ENCODE data around the gene KCNAB1. TPM values are rescaled to one million over a fixed set of nuclear protein-coding genes. Genes with fewer than 3 reads are reported as not detected.

The KCNAB1 gene
- total and polyA plus RNA-seq, 4 donors: 0.16 to 2.4 (median 0.72) TPM

- WGBS, 2 donors: 86 to 92% methylated on average over 7 of the region's 7 CpGs
- Histone ChIP-seq H3K9ac (ENCODE audit: insufficient read depth in 1 of 2, low read length in 2 of 2) (no peak overlapping the region), H3K36me3 (ENCODE audit: control insufficient read depth in 4 of 4, insufficient read depth in 4 of 4, low read length in 4 of 4) (no peaks in the 10 kb centered on the region), H3K4me3 (no peak overlapping the region), H3K4me1 (ENCODE audit: control insufficient read depth in 5 of 5, insufficient read depth in 5 of 5, low read length in 5 of 5) (no peaks in the 10 kb centered on the region), H3K27ac (ENCODE audit: low read depth in 1 of 2, low read length in 1 of 2) (no peak overlapping the region), H3K27me3 (ENCODE audit: control insufficient read depth in 3 of 3, insufficient read depth in 3 of 3, low read length in 2 of 3) (no peaks in the 10 kb centered on the region), H3K9me3 (ENCODE audit: control insufficient read depth in 4 of 4, insufficient read depth in 3 of 4, low read length in 3 of 4) (no peaks in the 10 kb centered on the region)
- no peak for DNase-seq
- ATAC-seq (ENCODE audit: insufficient read depth, low FRiP score): no peak
- TF ChIP-seq CTCF (IDR thresholded peaks at IDR 0.05; ENCODE audit: control extremely low read depth, extremely low read depth): no peak
Measured at GRCh38 chr3:156459434-156459833, 339.1 kb downstream of the KCNAB1 start.

- WGBS, 2 donors: 17 to 34% methylated on average over 2 of the region's 2 CpGs
- ATAC-seq (ENCODE audit: insufficient read depth, low FRiP score) (no peak), DNase-seq (no peak)
- no peak overlapping the region for H3K4me3 ChIP-seq
- no peaks in the 10 kb centered on the region for H3K27me3 ChIP-seq (ENCODE audit: control insufficient read depth in 3 of 3, insufficient read depth in 3 of 3, low read length in 2 of 3)
- H3K36me3 ChIP-seq (ENCODE audit: control insufficient read depth in 4 of 4, insufficient read depth in 4 of 4, low read length in 4 of 4): no peaks in the 10 kb centered on the region
- H3K27ac ChIP-seq (ENCODE audit: low read depth in 1 of 2, low read length in 1 of 2): no peak overlapping the region
- no peaks in the 10 kb centered on the region for H3K9me3 ChIP-seq (ENCODE audit: control insufficient read depth in 4 of 4, insufficient read depth in 3 of 4, low read length in 3 of 4)
- no peak overlapping the region for H3K9ac ChIP-seq (ENCODE audit: insufficient read depth in 1 of 2, low read length in 2 of 2)
- no peaks in the 10 kb centered on the region for H3K4me1 ChIP-seq (ENCODE audit: control insufficient read depth in 5 of 5, insufficient read depth in 5 of 5, low read length in 5 of 5)
- TF ChIP-seq CTCF (IDR thresholded peaks at IDR 0.05; ENCODE audit: control extremely low read depth, extremely low read depth): no peak
Measured at GRCh38 chr3:156460206-156460611, 339.8 kb downstream of the KCNAB1 start.

- TF ChIP-seq CTCF (IDR thresholded peaks at IDR 0.05; ENCODE audit: control extremely low read depth, extremely low read depth): no peak
- Histone ChIP-seq H3K4me3 (no peak overlapping the region), H3K27me3 (ENCODE audit: control insufficient read depth in 3 of 3, insufficient read depth in 3 of 3, low read length in 2 of 3) (no peaks in the 10 kb centered on the region), H3K9ac (ENCODE audit: insufficient read depth in 1 of 2, low read length in 2 of 2) (no peak overlapping the region), H3K36me3 (ENCODE audit: control insufficient read depth in 4 of 4, insufficient read depth in 4 of 4, low read length in 4 of 4) (no peaks in the 10 kb centered on the region), H3K9me3 (ENCODE audit: control insufficient read depth in 4 of 4, insufficient read depth in 3 of 4, low read length in 3 of 4) (no peaks in the 10 kb centered on the region), H3K27ac (ENCODE audit: low read depth in 1 of 2, low read length in 1 of 2) (no peak overlapping the region), H3K4me1 (ENCODE audit: control insufficient read depth in 5 of 5, insufficient read depth in 5 of 5, low read length in 5 of 5) (no peaks in the 10 kb centered on the region)
- 90 to 96% methylated on average over 1 of the region's 1 CpG for WGBS, 2 donors
- no peak for ATAC-seq (ENCODE audit: insufficient read depth, low FRiP score)
- DNase-seq: no peak
Measured at GRCh38 chr3:156461889-156462288, 341.5 kb downstream of the KCNAB1 start.

- 71 to 80% methylated on average over 5 of the region's 5 CpGs for WGBS, 2 donors
- Histone ChIP-seq H3K27ac (ENCODE audit: low read depth in 1 of 2, low read length in 1 of 2) (no peak overlapping the region), H3K9me3 (ENCODE audit: control insufficient read depth in 4 of 4, insufficient read depth in 3 of 4, low read length in 3 of 4) (no peaks in the 10 kb centered on the region)
Measured at GRCh38 chr3:156463123-156463522, 342.7 kb downstream of the KCNAB1 start.

More at GRCh38 chr3:156463123-156463522, 342.7 kb downstream of the KCNAB1 start:
- Histone ChIP-seq H3K36me3 (ENCODE audit: control insufficient read depth in 4 of 4, insufficient read depth in 4 of 4, low read length in 4 of 4) (no peaks in the 10 kb centered on the region), H3K4me1 (ENCODE audit: control insufficient read depth in 5 of 5, insufficient read depth in 5 of 5, low read length in 5 of 5) (no peaks in the 10 kb centered on the region), H3K9ac (ENCODE audit: insufficient read depth in 1 of 2, low read length in 2 of 2) (no peak overlapping the region), H3K4me3 (no peak overlapping the region), H3K27me3 (ENCODE audit: control insufficient read depth in 3 of 3, insufficient read depth in 3 of 3, low read length in 2 of 3) (no peaks in the 10 kb centered on the region)
- no peak for TF ChIP-seq CTCF (IDR thresholded peaks at IDR 0.05; ENCODE audit: control extremely low read depth, extremely low read depth)
- ATAC-seq (ENCODE audit: insufficient read depth, low FRiP score) (no peak), DNase-seq (no peak)
